GM23338 (cell line): ENCODE data around the gene SNRNP35. TPM values are rescaled to one million over a fixed set of nuclear protein-coding genes. Genes with fewer than 3 reads are reported as not detected.
"Not testable (repeated sequence)": the region's sequence is repeated elsewhere in the genome, so short reads cannot be mapped to it uniquely, and the experiment has no call there.

Source experiments
- ATAC-seq: fragments of 200-7000 bp; cut with Tn5 transposase; 3 replicates; pipeline ENCODE4 v1.9.1; 2020
- DNase-seq: peaks from one replicate; pipeline ENCODE4 v3.0.0-alpha.2; 2015; ENCODE audit warnings: low spot score
- H2AFZ ChIP-seq: fragments of 200-600 bp; sonication (generic); 2 replicates; pipeline ENCODE4 v1.8.0; 2016; ENCODE audit warnings: antibody characterized with exemption, mild to moderate bottlenecking, moderate library complexity
- H3F3A ChIP-seq: fragments of 200-600 bp; sonication (generic); replicated peaks from 2 replicates; pipeline ENCODE4 v1.8.0; 2017; ENCODE audit warnings: antibody characterized with exemption, mixed run types, low read depth
- H3K27ac ChIP-seq: fragments of 200-600 bp; sonication (generic); 2 replicates; pipeline ENCODE4 v1.6.1; 2016; ENCODE audit warnings: low read depth
- H3K27me3 ChIP-seq: fragments of 200-600 bp; sonication (generic); 2 replicates; pipeline ENCODE4 v1.8.0; 2016; ENCODE audit warnings: mild to moderate bottlenecking, mixed run types, moderate library complexity; ENCODE audit not compliant: insufficient read depth
- H3K36me3 ChIP-seq: fragments of 200-600 bp; sonication (generic); 2 replicates; pipeline ENCODE4 v1.8.0; 2016; ENCODE audit warnings: mild to moderate bottlenecking; ENCODE audit not compliant: insufficient read depth
- H3K4me1 ChIP-seq: fragments of 200-600 bp; sonication (generic); 2 replicates; pipeline ENCODE4 v1.8.0; 2016; ENCODE audit warnings: mild to moderate bottlenecking, moderate library complexity; ENCODE audit not compliant: insufficient read depth
- H3K4me2 ChIP-seq: fragments of 200-600 bp; sonication (generic); 2 replicates; pipeline ENCODE4 v1.7.1; 2017; ENCODE audit warnings: mixed run types
- H3K4me3 ChIP-seq: fragments of 200-600 bp; sonication (generic); 2 replicates; pipeline ENCODE4 v1.6.1; 2016; ENCODE audit warnings: mixed run types
- H3K79me2 ChIP-seq: fragments of 200-600 bp; sonication (generic); replicated peaks from 2 replicates; pipeline ENCODE4 v1.8.0; 2017; ENCODE audit warnings: mild to moderate bottlenecking; ENCODE audit not compliant: insufficient read depth
- H3K9me2 ChIP-seq: fragments of 200-600 bp; sonication (generic); 2 replicates; pipeline ENCODE4 v1.8.0; 2017; ENCODE audit not compliant: insufficient read depth
- H4K20me1 ChIP-seq: fragments of 200-600 bp; sonication (generic); replicated peaks from 2 replicates; pipeline ENCODE4 v1.8.0; 2017; ENCODE audit warnings: mild to moderate bottlenecking; ENCODE audit not compliant: insufficient read depth
- H3K27ac Mint-ChIP-seq: 2 replicates; pipeline ENCODE4 v1.8.0; 2020; ENCODE audit warnings: inconsistent platforms, mild to moderate bottlenecking, moderate library complexity, mixed read lengths
- H3K27me3 Mint-ChIP-seq: 3 replicates; pipeline ENCODE4 v1.8.0; 2022; ENCODE audit warnings: low read depth, mild to moderate bottlenecking, moderate library complexity, mixed read lengths, inconsistent platforms; ENCODE audit not compliant: insufficient read depth, poor library complexity
- H3K36me3 Mint-ChIP-seq: 3 replicates; pipeline ENCODE4 v1.8.0; 2021; ENCODE audit warnings: low read depth, mild to moderate bottlenecking, inconsistent platforms, moderate library complexity, mixed read lengths
- H3K4me1 Mint-ChIP-seq: 3 replicates; pipeline ENCODE4 v1.8.0; 2020; ENCODE audit warnings: mild to moderate bottlenecking, inconsistent platforms, mixed read lengths
- H3K4me3 Mint-ChIP-seq: 3 replicates; pipeline ENCODE4 v1.8.0; 2021; ENCODE audit warnings: moderate library complexity, mild to moderate bottlenecking, inconsistent platforms, mixed read lengths
- H3K9me3 Mint-ChIP-seq: 3 replicates; pipeline ENCODE4 v1.8.0; 2020; ENCODE audit warnings: moderate library complexity, mild to moderate bottlenecking, inconsistent platforms, mixed read lengths
- CREB1 ChIP-seq: fragments of 250-450 bp; sonication (Bioruptor Pico); IDR thresholded peaks from 2 replicates; pipeline ENCODE4 v1.5.0; 2020; ENCODE audit warnings: low read depth, mild to moderate bottlenecking, moderate library complexity
- CTCF ChIP-seq, 2 experiments: fragments of 200-600 bp in 1 of 2; sonication (generic) in 1 of 2; conservative IDR thresholded peaks; 2 replicates each; pipeline versions ENCODE4 v1.5.1 to v1.6.1; 2016 to 2017; ENCODE audit warnings: antibody characterized with exemption in 2 of 2, low read depth in 2 of 2, mild to moderate bottlenecking in 2 of 2, moderate library complexity in 1 of 2
- ETS1 ChIP-seq: IDR thresholded peaks from 2 replicates; pipeline ENCODE4 v1.6.1; 2016; ENCODE audit warnings: antibody characterized with exemption
- EZH2 ChIP-seq: fragments of 200-600 bp; sonication (generic); IDR thresholded peaks from one replicate; pipeline ENCODE4 v1.8.0; 2017; ENCODE audit warnings: antibody characterized with exemption, mild to moderate bottlenecking, low read depth; ENCODE audit not compliant: unreplicated experiment
- EZH2phosphoT487 ChIP-seq: fragments of 200-600 bp; sonication (generic); IDR thresholded peaks from one replicate; pipeline ENCODE4 v1.8.1; 2018; ENCODE audit warnings: antibody characterized with exemption; ENCODE audit not compliant: unreplicated experiment
- JUNB ChIP-seq: IDR thresholded peaks from one replicate; pipeline ENCODE4 v1.6.1; 2016; ENCODE audit warnings: antibody characterized with exemption; ENCODE audit not compliant: unreplicated experiment
- NANOG ChIP-seq: IDR thresholded peaks from 2 replicates; pipeline ENCODE4 v1.6.1; 2016; ENCODE audit warnings: antibody characterized with exemption, borderline replicate concordance
- REST ChIP-seq: IDR thresholded peaks from one replicate; pipeline ENCODE4 v1.6.1; 2018; ENCODE audit warnings: antibody characterized with exemption; ENCODE audit not compliant: unreplicated experiment
- STAT1 ChIP-seq: IDR thresholded peaks from one replicate; pipeline ENCODE4 v1.6.1; 2016; ENCODE audit warnings: antibody characterized with exemption; ENCODE audit not compliant: unreplicated experiment
- ZNF462 ChIP-seq: fragments of 250-450 bp; sonication (Bioruptor Pico); IDR thresholded peaks from 2 replicates; pipeline ENCODE4 v1.5.0; 2020; ENCODE audit warnings: mild to moderate bottlenecking, moderate library complexity
- polyA plus RNA-seq: library from polyadenylated mRNA; unstranded; fragments of >200 nt; fragmentation: Nextera tagmentation; extraction: Ambion mirVana; gene quantifications from 2 replicates; pipeline ENCODE4 v1.2.1, GENCODE V29; 2016
- total RNA-seq: library from RNA; depleted of rRNA; stranded (reverse); fragments of >200 nt; shearing (Covaris generic); gene quantifications from 2 replicates; pipeline ENCODE4 v1.2.3, GENCODE V29; 2014

The SNRNP35 gene
- total and polyA plus RNA-seq, 2 experiments from 2014 or later, result 8.4 to 38.4 TPM

GRCh38 chr12:123452276-123452550 lies 5.7 kb upstream of the SNRNP35 start:
- not testable (repeated sequence) for H3K9me2 ChIP-seq, H3K4me2 ChIP-seq
- 0 out of 2 replicates have a peak overlapping the region, but pooled peaks have one; percentile 59 for H2AFZ ChIP-seq

GRCh38 chr12:123453165-123453564 lies 4.8 kb upstream of the SNRNP35 start:
- H4K20me1 ChIP-seq, result no peaks in the 10 kb centered on the region
- H3K36me3 Mint-ChIP-seq, result no peaks in the 10 kb centered on the region
- H3K27me3 ChIP-seq, result no peaks in the 10 kb centered on the region
- H3K36me3 ChIP-seq, result no peaks in the 10 kb centered on the region
- DNase-seq (peak; percentile 13), ATAC-seq (no peak)
- no peaks in the 10 kb centered on the region for H3K79me2 ChIP-seq
- no peak overlapping the region for H2AFZ ChIP-seq
- no peaks in the 10 kb centered on the region for H3K9me3 Mint-ChIP-seq
- 0 out of 2 replicates have a peak, but pooled peaks cover 5% of the 10 kb centered on the region for H3F3A ChIP-seq
- no peak overlapping the region for H3K4me3 Mint-ChIP-seq
- peak overlapping the region; percentile 61; the same call in 1 of the 2 replicates for H3K27ac ChIP-seq
- H3K4me1 ChIP-seq, result no peaks in the 10 kb centered on the region
- H3K4me2 ChIP-seq, result no peak overlapping the region
- peaks cover 13% of the 10 kb centered on the region for H3K27me3 Mint-ChIP-seq
- no peaks in the 10 kb centered on the region for H3K9me2 ChIP-seq
- no peaks in the 10 kb centered on the region for H3K4me1 Mint-ChIP-seq
- no peak overlapping the region for H3K4me3 ChIP-seq
- no peak overlapping the region for H3K27ac Mint-ChIP-seq
- no peak for TF ChIP-seq STAT1
- no peak for TF ChIP-seq EZH2
- no peak for TF ChIP-seq JUNB
- TF ChIP-seq REST, result no peak
- TF ChIP-seq CTCF (conservative IDR thresholded peaks at IDR 0.05; ENCODE audit: low read depth in 2 of 2), result no peak
- TF ChIP-seq NANOG, result no peak
- TF ChIP-seq ETS1, result no peak
- no peak for TF ChIP-seq CREB1 (CRISPR knock-in tag)
- TF ChIP-seq EZH2phosphoT487, result no peak
- TF ChIP-seq ZNF462 (CRISPR knock-in tag), result no peak

More at GRCh38 chr12:123452276-123452550, 5.7 kb upstream of the SNRNP35 start:
- H3K9me3 Mint-ChIP-seq, H3K79me2 ChIP-seq, H3K4me3 Mint-ChIP-seq, ATAC-seq, H4K20me1 ChIP-seq, DNase-seq, H3K36me3 ChIP-seq, H3K4me3 ChIP-seq, H3K27ac ChIP-seq, H3K27me3 ChIP-seq, H3K27ac Mint-ChIP-seq, H3K36me3 Mint-ChIP-seq, H3K4me1 Mint-ChIP-seq, H3K4me1 ChIP-seq, H3F3A ChIP-seq: not testable (repeated sequence)
- H3K27me3 Mint-ChIP-seq, result peaks cover 11% of the 10 kb centered on the region
